Measurements from ENCODE around the gene ERMP1.

ERMP1 gene

DNA sequence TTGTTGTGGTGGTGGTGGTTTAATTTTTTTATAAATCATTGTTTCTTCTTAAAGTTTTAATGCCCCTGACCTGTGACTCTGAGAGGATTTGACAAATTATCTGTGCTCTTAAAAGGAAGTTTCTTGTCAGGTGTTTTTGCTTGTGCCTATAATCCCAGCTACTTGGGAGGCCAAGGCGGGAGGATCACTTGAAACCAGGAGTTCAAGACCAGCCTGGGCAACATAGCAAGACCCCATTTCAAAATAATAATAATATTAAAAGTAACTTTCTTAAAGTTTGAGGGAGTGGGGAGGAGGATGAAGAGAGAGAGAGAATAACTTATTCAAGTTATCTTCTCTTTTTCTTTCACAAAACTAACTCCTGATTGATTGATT is 12.2 kb upstream of the ERMP1 start:
- H3K79me1 ChIP-seq (ENCODE audit: low read depth, low read length), result no peaks in the 10 kb centered on the region
- H3K36me3 ChIP-seq (replicated peaks in 1 of 2; ENCODE audit: control insufficient read depth in 2 of 2, insufficient read depth in 2 of 2, low read length in 2 of 2), result no peaks in the 10 kb centered on the region
- H3K4me3 ChIP-seq (ENCODE audit: low read length in 2 of 2), result no peak overlapping the region
- no peak overlapping the region for H4K91ac ChIP-seq (ENCODE audit: low read depth, low read length, poor library complexity)
- WGBS, 2 donors (ENCODE audit: extremely low coverage in 2 of 2, insufficient read length in 2 of 2, insufficient replicate concordance in 1 of 2), result no CpG with 5 or more reads among the region's 1 CpG
- H3K4me2 ChIP-seq (ENCODE audit: insufficient read depth, low read length, poor library complexity, severe bottlenecking), result no peak overlapping the region
- H3K18ac ChIP-seq (ENCODE audit: low read length), result no peak overlapping the region
- H3K14ac ChIP-seq (ENCODE audit: low read length), result no peak overlapping the region
- H3K4ac ChIP-seq (ENCODE audit: low read length), result no peak overlapping the region
- no peak overlapping the region for H3K27ac ChIP-seq (replicated peaks; ENCODE audit: low read length)
- H2BK15ac ChIP-seq (ENCODE audit: low read length), result no peak overlapping the region
- H2BK5ac ChIP-seq (ENCODE audit: low read length), result no peak overlapping the region
- H4K8ac ChIP-seq (ENCODE audit: low read depth, low read length), result no peak overlapping the region
- H2BK120ac ChIP-seq (ENCODE audit: low read depth, low read length), result no peak overlapping the region
- H2AK5ac ChIP-seq (ENCODE audit: low read depth, low read length), result no peak overlapping the region
- H2AFZ ChIP-seq (ENCODE audit: low read length), result no peak overlapping the region
- peaks cover 6 to 7% of the 10 kb centered on the region in 2 donors for H3K4me1 ChIP-seq (ENCODE audit: control insufficient read depth in 2 of 2, insufficient read depth in 1 of 2, low read depth in 1 of 2, low read length in 2 of 2)
- no peaks in the 10 kb centered on the region for H3K27me3 ChIP-seq (ENCODE audit: control insufficient read depth in 3 of 3, insufficient read depth in 3 of 3, low read depth in 1 of 3, low read length in 3 of 3)
- no peak overlapping the region for H2BK12ac ChIP-seq (ENCODE audit: low read length)
- DNase-seq (ENCODE audit: low spot score), result no peak
- H3K23ac ChIP-seq (ENCODE audit: low read depth, low read length, poor library complexity), result no peak overlapping the region
- H3K9me3 ChIP-seq (replicated peaks in 1 of 2; ENCODE audit: control insufficient read depth in 2 of 2, insufficient read depth in 1 of 2, low read depth in 1 of 2, low read length in 2 of 2), result no peaks in the 10 kb centered on the region
- no peak overlapping the region for H3K9ac ChIP-seq (ENCODE audit: low read depth, low read length, poor library complexity)

DNA sequence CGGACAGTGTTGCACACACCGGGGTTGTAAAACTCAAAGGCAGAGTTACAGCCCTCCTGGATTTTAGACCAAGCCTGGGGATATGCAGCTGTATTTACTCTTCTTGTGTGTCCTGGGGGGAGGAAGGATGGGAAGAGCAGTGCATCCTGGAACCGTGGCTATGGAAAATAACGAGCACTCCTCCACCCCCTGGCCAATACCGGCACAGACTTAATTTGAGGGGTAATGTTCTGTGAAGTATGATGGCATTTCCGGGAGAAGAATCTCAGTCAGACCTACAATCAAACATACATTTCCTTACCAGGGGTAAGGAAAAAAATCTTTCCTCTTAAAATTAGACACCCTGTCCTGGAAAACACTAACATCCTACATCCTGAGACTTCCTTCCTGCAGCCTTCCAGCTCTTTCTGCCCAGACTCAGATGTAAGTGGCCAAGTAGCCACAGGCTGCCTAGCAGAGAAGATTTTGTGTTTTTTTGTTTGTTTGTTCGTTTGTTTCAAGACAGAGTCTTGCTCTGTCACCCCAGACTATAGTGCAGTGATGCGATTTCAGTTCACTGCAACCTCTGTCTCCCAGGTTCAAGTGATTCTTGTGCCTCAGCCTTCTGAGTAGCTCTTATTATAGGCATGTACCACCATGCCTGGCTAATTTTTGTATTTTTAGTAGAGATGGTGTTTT is 11.0 kb upstream of the ERMP1 start:
- no peaks in the 10 kb centered on the region for H3K27me3 ChIP-seq (ENCODE audit: control insufficient read depth in 3 of 3, insufficient read depth in 3 of 3, low read depth in 1 of 3, low read length in 3 of 3)
- H2BK12ac ChIP-seq (ENCODE audit: low read length), result no peak overlapping the region
- H3K9me3 ChIP-seq (replicated peaks in 1 of 2; ENCODE audit: control insufficient read depth in 2 of 2, insufficient read depth in 1 of 2, low read depth in 1 of 2, low read length in 2 of 2), result no peaks in the 10 kb centered on the region
- no peak overlapping the region for H3K14ac ChIP-seq (ENCODE audit: low read length)
- H4K8ac ChIP-seq (ENCODE audit: low read depth, low read length), result no peak overlapping the region
- H4K91ac ChIP-seq (ENCODE audit: low read depth, low read length, poor library complexity), result no peak overlapping the region
- H2BK5ac ChIP-seq (ENCODE audit: low read length), result no peak overlapping the region
- H3K4me1 ChIP-seq (ENCODE audit: control insufficient read depth in 2 of 2, insufficient read depth in 1 of 2, low read depth in 1 of 2, low read length in 2 of 2), result peaks cover 6 to 8% of the 10 kb centered on the region in 2 donors
- no peak overlapping the region for H3K4ac ChIP-seq (ENCODE audit: low read length)
- H3K23ac ChIP-seq (ENCODE audit: low read depth, low read length, poor library complexity), result no peak overlapping the region
- H3K79me1 ChIP-seq (ENCODE audit: low read depth, low read length), result no peaks in the 10 kb centered on the region
- H2AK5ac ChIP-seq (ENCODE audit: low read depth, low read length), result no peak overlapping the region
- no peak for DNase-seq (ENCODE audit: low spot score)
- no peak overlapping the region for H3K18ac ChIP-seq (ENCODE audit: low read length)
- no peak overlapping the region for H2BK120ac ChIP-seq (ENCODE audit: low read depth, low read length)
- no peak overlapping the region for H2BK15ac ChIP-seq (ENCODE audit: low read length)
- H3K4me3 ChIP-seq (ENCODE audit: low read length in 2 of 2), result no peak overlapping the region
- H3K36me3 ChIP-seq (replicated peaks in 1 of 2; ENCODE audit: control insufficient read depth in 2 of 2, insufficient read depth in 2 of 2, low read length in 2 of 2), result no peaks in the 10 kb centered on the region
- no peak overlapping the region for H3K27ac ChIP-seq (replicated peaks; ENCODE audit: low read length)
- no CpG with 5 or more reads among the region's 8 CpGs for WGBS, 2 donors (ENCODE audit: extremely low coverage in 2 of 2, insufficient read length in 2 of 2, insufficient replicate concordance in 1 of 2)
- no peak overlapping the region for H3K4me2 ChIP-seq (ENCODE audit: insufficient read depth, low read length, poor library complexity, severe bottlenecking)
- H3K9ac ChIP-seq (ENCODE audit: low read depth, low read length, poor library complexity), result no peak overlapping the region
- peak overlapping the region; percentile 90 for H2AFZ ChIP-seq (ENCODE audit: low read length)

DNA sequence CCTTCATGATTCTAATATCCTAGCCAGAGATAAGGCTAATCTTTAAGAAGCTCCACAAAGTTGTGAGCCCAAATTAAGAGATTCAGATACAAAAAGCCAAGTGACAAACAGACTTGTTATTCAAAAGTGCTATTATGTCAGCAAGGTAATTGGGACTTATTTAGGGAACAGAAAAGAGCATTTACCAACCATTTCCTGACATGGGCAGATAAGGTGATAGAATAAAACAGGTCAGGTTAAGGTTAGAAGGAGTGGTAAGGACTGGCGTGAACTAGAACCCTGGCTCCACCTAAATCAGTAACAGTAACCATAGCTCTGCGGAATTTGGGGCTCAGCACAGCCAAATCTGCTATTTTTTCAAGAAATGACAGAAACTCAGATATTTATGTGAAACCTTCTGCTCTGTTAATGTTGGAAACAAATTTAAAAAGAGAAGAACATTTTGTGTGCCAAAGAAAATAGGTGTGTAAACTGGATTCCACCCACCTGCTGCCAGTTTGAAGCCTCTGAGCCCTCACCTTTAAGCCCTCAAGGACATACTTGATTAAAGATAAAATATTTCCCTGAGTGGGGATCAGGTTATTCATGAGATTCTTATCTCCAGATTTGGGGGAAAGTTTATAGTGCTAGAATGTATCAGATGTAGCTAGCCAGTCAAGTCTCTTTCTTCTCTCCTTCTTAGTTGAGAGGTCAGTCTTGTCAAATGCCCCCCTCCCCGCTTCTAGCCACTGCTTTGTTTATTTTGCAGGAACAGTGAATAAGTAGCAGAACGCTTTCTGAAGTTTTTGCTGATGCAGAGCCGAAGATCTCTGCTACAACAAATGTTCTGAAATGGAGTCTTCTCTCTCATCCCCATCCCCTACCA is 10.2 kb upstream of the ERMP1 start:
- Histone ChIP-seq H2BK120ac (ENCODE audit: low read depth, low read length) (no peak overlapping the region), H3K18ac (ENCODE audit: low read length) (no peak overlapping the region), H3K14ac (ENCODE audit: low read length) (no peak overlapping the region), H3K23ac (ENCODE audit: low read depth, low read length, poor library complexity) (no peak overlapping the region), H3K4me3 (ENCODE audit: low read length in 2 of 2) (no peak overlapping the region), H3K9me3 (replicated peaks in 1 of 2; ENCODE audit: control insufficient read depth in 2 of 2, insufficient read depth in 1 of 2, low read depth in 1 of 2, low read length in 2 of 2) (no peaks in the 10 kb centered on the region), H3K79me1 (ENCODE audit: low read depth, low read length) (no peaks in the 10 kb centered on the region), H3K27ac (replicated peaks; ENCODE audit: low read length) (no peak overlapping the region), H3K4me2 (ENCODE audit: insufficient read depth, low read length, poor library complexity, severe bottlenecking) (no peak overlapping the region), H4K8ac (ENCODE audit: low read depth, low read length) (no peak overlapping the region), H3K36me3 (replicated peaks in 1 of 2; ENCODE audit: control insufficient read depth in 2 of 2, insufficient read depth in 2 of 2, low read length in 2 of 2) (no peaks in the 10 kb centered on the region), H2AFZ (ENCODE audit: low read length) (peak overlapping the region; percentile 90), H2BK12ac (ENCODE audit: low read length) (no peak overlapping the region), H3K4me1 (ENCODE audit: control insufficient read depth in 2 of 2, insufficient read depth in 1 of 2, low read depth in 1 of 2, low read length in 2 of 2) (peaks cover 6 to 8% of the 10 kb centered on the region in 2 donors), H2BK5ac (ENCODE audit: low read length) (no peak overlapping the region), H4K91ac (ENCODE audit: low read depth, low read length, poor library complexity) (no peak overlapping the region), H2AK5ac (ENCODE audit: low read depth, low read length) (no peak overlapping the region), H3K4ac (ENCODE audit: low read length) (no peak overlapping the region), H3K9ac (ENCODE audit: low read depth, low read length, poor library complexity) (no peak overlapping the region), H3K27me3 (ENCODE audit: control insufficient read depth in 3 of 3, insufficient read depth in 3 of 3, low read depth in 1 of 3, low read length in 3 of 3) (no peaks in the 10 kb centered on the region), H2BK15ac (ENCODE audit: low read length) (no peak overlapping the region)
- DNase-seq (ENCODE audit: low spot score), result no peak
- WGBS, 2 donors (ENCODE audit: extremely low coverage in 2 of 2, insufficient read length in 2 of 2, insufficient replicate concordance in 1 of 2), result no CpG with 5 or more reads among the region's 5 CpGs

DNA sequence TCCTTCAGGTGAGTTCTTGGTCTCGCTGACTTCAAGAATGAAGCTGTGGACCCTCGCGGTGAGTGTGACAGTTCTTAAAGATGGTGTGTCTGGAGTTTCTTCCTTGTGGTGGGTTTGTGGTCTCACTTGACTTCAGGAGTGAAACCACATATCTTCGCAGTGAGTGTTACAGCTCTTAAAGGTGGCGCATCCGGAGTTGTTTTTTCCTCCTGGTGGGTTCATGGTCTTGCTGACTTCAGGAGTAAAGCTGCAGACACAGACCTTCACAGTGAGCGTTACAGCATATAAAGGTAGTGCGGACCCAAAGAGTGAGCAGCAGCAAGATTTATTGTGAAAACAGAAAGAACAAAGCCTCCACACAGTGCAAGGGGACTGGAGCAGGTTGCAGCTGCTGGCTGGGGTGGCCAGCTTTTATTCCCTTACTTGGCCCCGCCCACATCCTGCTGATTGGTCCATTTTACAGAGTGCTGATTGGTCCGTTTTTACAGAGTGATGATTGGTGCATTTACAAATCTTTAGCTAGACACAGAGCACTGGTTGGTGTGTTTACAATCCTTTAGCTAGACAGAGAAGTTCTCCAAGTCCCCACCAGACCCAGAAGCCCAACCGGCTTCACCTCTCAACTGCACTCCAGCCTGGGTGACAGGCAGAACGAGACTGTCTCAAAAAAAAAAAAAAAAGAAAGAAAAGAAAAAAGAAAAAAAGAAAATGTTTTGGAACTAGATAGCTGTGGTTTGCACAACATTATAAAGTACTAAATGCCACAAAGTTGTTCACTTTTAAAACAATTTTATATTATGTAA is 9.1 kb upstream of the ERMP1 start:
- Histone ChIP-seq H3K27me3 (ENCODE audit: control insufficient read depth in 3 of 3, insufficient read depth in 3 of 3, low read depth in 1 of 3, low read length in 3 of 3) (no peaks in the 10 kb centered on the region), H4K91ac (ENCODE audit: low read depth, low read length, poor library complexity) (no peak overlapping the region), H3K14ac (ENCODE audit: low read length) (no peak overlapping the region), H3K4me2 (ENCODE audit: insufficient read depth, low read length, poor library complexity, severe bottlenecking) (no peak overlapping the region), H2AFZ (ENCODE audit: low read length) (no peak overlapping the region), H3K9ac (ENCODE audit: low read depth, low read length, poor library complexity) (no peak overlapping the region), H2BK120ac (ENCODE audit: low read depth, low read length) (no peak overlapping the region), H4K8ac (ENCODE audit: low read depth, low read length) (no peak overlapping the region), H3K23ac (ENCODE audit: low read depth, low read length, poor library complexity) (no peak overlapping the region), H2BK15ac (ENCODE audit: low read length) (no peak overlapping the region), H3K4me1 (ENCODE audit: control insufficient read depth in 2 of 2, insufficient read depth in 1 of 2, low read depth in 1 of 2, low read length in 2 of 2) (peaks cover 6 to 8% of the 10 kb centered on the region in 2 donors), H3K36me3 (replicated peaks in 1 of 2; ENCODE audit: control insufficient read depth in 2 of 2, insufficient read depth in 2 of 2, low read length in 2 of 2) (no peaks in the 10 kb centered on the region), H3K18ac (ENCODE audit: low read length) (no peak overlapping the region), H2AK5ac (ENCODE audit: low read depth, low read length) (no peak overlapping the region), H3K27ac (replicated peaks; ENCODE audit: low read length) (no peak overlapping the region), H3K9me3 (replicated peaks in 1 of 2; ENCODE audit: control insufficient read depth in 2 of 2, insufficient read depth in 1 of 2, low read depth in 1 of 2, low read length in 2 of 2) (no peaks in the 10 kb centered on the region), H3K79me1 (ENCODE audit: low read depth, low read length) (no peaks in the 10 kb centered on the region), H2BK12ac (ENCODE audit: low read length) (no peak overlapping the region), H2BK5ac (ENCODE audit: low read length) (no peak overlapping the region), H3K4ac (ENCODE audit: low read length) (no peak overlapping the region), H3K4me3 (ENCODE audit: low read length in 2 of 2) (no peak overlapping the region)
- DNase-seq (ENCODE audit: low spot score), result no peak
- WGBS, 2 donors (ENCODE audit: extremely low coverage in 2 of 2, insufficient read length in 2 of 2, insufficient replicate concordance in 1 of 2), result no CpG with 5 or more reads among the region's 12 CpGs

Data from neuronal stem cell (in vitro differentiated cells).